ENCODE measurements around the gene KCNJ10. TPM values are rescaled to one million over a fixed set of nuclear protein-coding genes. Genes with fewer than 3 reads are reported as not detected.

Gene KCNJ10
- total and polyA plus RNA-seq, 2 of the 13 experiments (the other 11 are each of a cell fraction or from before 2014, with no cell fraction given), result 4.4 to 10.3 TPM

- TF ChIP-seq PHF21A (CRISPR knock-in tag; IDR thresholded peaks at IDR 0.05), result peak; percentile 90
- TF ChIP-seq, protein P1, sequence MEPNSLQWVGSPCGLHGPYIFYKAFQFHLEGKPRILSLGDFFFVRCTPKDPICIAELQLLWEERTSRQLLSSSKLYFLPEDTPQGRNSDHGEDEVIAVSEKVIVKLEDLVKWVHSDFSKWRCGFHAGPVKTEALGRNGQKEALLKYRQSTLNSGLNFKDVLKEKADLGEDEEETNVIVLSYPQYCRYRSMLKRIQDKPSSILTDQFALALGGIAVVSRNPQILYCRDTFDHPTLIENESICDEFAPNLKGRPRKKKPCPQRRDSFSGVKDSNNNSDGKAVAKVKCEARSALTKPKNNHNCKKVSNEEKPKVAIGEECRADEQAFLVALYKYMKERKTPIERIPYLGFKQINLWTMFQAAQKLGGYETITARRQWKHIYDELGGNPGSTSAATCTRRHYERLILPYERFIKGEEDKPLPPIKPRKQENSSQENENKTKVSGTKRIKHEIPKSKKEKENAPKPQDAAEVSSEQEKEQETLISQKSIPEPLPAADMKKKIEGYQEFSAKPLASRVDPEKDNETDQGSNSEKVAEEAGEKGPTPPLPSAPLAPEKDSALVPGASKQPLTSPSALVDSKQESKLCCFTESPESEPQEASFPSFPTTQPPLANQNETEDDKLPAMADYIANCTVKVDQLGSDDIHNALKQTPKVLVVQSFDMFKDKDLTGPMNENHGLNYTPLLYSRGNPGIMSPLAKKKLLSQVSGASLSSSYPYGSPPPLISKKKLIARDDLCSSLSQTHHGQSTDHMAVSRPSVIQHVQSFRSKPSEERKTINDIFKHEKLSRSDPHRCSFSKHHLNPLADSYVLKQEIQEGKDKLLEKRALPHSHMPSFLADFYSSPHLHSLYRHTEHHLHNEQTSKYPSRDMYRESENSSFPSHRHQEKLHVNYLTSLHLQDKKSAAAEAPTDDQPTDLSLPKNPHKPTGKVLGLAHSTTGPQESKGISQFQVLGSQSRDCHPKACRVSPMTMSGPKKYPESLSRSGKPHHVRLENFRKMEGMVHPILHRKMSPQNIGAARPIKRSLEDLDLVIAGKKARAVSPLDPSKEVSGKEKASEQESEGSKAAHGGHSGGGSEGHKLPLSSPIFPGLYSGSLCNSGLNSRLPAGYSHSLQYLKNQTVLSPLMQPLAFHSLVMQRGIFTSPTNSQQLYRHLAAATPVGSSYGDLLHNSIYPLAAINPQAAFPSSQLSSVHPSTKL (CRISPR knock-in tag; IDR thresholded peaks at IDR 0.05), result peak; percentile 93
- peak; percentile 97 for TF ChIP-seq TBX2 (CRISPR knock-in tag; IDR thresholded peaks at IDR 0.05; ENCODE audit: borderline replicate concordance)
- TF ChIP-seq, protein P2, sequence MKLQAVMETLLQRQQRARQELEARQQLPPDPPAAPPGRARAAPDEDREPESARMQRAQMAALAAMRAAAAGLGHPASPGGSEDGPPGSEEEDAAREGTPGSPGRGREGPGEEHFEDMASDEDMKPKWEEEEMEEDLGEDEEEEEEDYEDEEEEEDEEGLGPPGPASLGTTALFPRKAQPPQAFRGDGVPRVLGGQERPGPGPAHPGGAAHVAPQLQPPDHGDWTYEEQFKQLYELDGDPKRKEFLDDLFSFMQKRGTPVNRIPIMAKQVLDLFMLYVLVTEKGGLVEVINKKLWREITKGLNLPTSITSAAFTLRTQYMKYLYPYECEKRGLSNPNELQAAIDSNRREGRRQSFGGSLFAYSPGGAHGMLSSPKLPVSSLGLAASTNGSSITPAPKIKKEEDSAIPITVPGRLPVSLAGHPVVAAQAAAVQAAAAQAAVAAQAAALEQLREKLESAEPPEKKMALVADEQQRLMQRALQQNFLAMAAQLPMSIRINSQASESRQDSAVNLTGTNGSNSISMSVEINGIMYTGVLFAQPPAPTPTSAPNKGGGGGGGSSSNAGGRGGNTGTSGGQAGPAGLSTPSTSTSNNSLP (IDR thresholded peaks at IDR 0.05; ENCODE audit: low read depth, low read length), result peak; percentile 91
- TF ChIP-seq CCDC6 (CRISPR knock-in tag; IDR thresholded peaks at IDR 0.05), result no peak
- TF ChIP-seq ZNF724P (CRISPR knock-in tag; IDR thresholded peaks at IDR 0.05; ENCODE audit: borderline replicate concordance), result 0 out of 2 replicates have a peak, but pooled peaks have one; percentile 11
- no peak for TF ChIP-seq AFF4 (CRISPR knock-in tag; IDR thresholded peaks at IDR 0.05)
- TF ChIP-seq RBAK (CRISPR knock-in tag; IDR thresholded peaks at IDR 0.05), result no peak
- no peak for TF ChIP-seq ETV6 (CRISPR knock-in tag; conservative IDR thresholded peaks at IDR 0.05)
- no peak for TF ChIP-seq MZF1 (CRISPR knock-in tag; IDR thresholded peaks at IDR 0.05; ENCODE audit: borderline replicate concordance)
- no peak for TF ChIP-seq HCFC1 (IDR thresholded peaks at IDR 0.05; ENCODE audit: low read depth, low read length)
- TF ChIP-seq, protein P3, sequence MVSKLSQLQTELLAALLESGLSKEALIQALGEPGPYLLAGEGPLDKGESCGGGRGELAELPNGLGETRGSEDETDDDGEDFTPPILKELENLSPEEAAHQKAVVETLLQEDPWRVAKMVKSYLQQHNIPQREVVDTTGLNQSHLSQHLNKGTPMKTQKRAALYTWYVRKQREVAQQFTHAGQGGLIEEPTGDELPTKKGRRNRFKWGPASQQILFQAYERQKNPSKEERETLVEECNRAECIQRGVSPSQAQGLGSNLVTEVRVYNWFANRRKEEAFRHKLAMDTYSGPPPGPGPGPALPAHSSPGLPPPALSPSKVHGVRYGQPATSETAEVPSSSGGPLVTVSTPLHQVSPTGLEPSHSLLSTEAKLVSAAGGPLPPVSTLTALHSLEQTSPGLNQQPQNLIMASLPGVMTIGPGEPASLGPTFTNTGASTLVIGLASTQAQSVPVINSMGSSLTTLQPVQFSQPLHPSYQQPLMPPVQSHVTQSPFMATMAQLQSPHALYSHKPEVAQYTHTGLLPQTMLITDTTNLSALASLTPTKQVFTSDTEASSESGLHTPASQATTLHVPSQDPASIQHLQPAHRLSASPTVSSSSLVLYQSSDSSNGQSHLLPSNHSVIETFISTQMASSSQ (IDR thresholded peaks at IDR 0.05; ENCODE audit: low read depth), result peak; percentile 23; the same call in 1 of the 2 replicates
- TF ChIP-seq, protein P3 (CRISPR knock-in tag; IDR thresholded peaks at IDR 0.05; ENCODE audit: borderline replicate concordance), result peak; percentile 34; the same call in 1 of the 2 replicates
- TF ChIP-seq ZNF430 (CRISPR knock-in tag; IDR thresholded peaks at IDR 0.05), result peak; percentile 55; the same call in 1 of the 2 replicates
- TF ChIP-seq DMAP1 (CRISPR knock-in tag; IDR thresholded peaks at IDR 0.05), result peak; percentile 50; the same call in 1 of the 2 replicates
- TF ChIP-seq GATA4 (IDR thresholded peaks at IDR 0.05; ENCODE audit: borderline replicate concordance, low read depth), result no peak; the same call in 1 of the 2 replicates
These were observed 99.0 kb downstream of the KCNJ10 start (continued) for GRCh38 chr1:159970932-159971342.

Measured in HepG2 (cell line).